ENCODE results near the gene COBL.

Gene COBL

DNA sequence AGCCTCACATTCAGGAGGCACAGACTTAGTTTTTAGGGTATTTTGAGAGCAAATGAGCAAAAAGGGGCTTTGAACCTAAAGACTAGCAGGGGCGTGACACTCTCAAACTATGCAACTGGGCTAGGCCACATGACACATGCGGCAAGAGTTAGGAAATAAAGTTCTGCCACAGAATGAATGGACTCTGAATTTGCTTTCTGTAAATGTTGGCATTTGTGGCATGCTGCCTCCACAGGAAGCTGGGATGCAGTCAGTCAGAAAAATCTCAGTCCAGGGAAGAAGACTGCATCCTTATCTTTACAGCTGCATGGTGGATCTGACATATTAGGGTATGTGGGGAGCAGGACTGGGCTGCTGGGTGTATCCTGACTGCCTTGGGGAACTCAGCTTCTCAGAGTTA is 181.0 kb downstream of the COBL start:
- no peak for DNase-seq

GRCh38 chr7:51134013-51134441 is 182.6 kb downstream of the COBL start:
- no peak for DNase-seq

GRCh38 chr7:51132661-51133060 is 183.9 kb downstream of the COBL start:
- DNase-seq: no peak

- no peak for DNase-seq
Measured at GRCh38 chr7:51129527-51130472, 186.8 kb downstream of the COBL start.

- DNase-seq: no peak
Measured at GRCh38 chr7:51128545-51129435, 187.8 kb downstream of the COBL start.

DNA sequence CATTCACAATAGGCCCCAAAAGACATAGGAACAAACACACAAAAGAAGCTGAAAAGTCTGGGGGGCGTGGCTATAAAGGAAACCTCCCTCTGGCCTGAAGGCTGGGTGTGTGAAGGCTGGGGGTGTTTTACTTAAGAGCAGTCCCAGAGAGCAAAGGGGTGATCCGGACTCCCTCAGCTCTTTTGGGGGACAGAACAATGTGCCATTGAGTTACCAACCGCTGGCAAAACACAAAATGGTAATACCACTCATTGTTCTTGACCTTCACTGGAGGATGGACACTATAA is 189.0 kb downstream of the COBL start:
- no peak for DNase-seq

DNA sequence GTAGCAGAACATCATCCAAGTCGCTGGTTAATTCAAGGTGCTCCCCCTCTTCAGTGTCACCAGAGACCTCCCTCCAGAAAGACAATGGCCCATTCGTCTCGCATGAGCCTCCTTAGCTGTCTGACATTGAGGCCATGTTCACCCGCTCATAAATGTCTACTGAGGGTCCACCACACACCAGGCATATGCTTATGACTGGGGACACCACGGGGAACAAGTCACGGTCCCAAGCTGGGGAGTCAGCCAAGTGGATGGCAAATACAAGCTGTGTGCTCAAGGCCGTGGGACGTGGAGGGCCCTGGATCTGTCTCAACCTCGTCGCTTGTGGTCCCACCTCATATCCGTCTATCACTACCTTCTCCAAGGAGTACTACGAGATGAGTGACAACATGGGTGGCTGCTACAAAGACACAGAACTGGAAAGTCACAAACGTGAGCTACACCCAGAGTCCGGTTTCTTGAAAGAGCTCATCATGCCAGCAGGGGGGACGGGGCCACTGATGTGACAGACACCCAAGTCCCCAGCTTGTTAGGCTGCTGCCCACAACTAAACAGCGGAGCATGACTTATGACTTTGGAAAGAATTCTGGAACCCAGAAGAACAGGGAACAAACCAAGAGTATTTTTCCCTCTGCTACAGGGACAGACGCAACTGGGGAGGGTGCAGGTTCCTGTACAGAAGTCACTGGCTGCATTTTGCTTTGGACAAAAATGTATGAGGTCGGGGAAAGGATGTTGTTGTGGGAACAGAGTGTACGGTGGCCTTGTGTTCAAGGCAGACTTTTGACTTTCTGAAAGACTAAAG is 189.6 kb downstream of the COBL start:
- DNase-seq: no peak

- no peak for DNase-seq
Measured at GRCh38 chr7:51126324-51126723, 190.3 kb downstream of the COBL start.

GRCh38 chr7:51124321-51124720 is 192.3 kb downstream of the COBL start:
- no peak for DNase-seq

- DNase-seq: no peak
Measured at GRCh38 chr7:51123322-51124019, 193.1 kb downstream of the COBL start.

DNA sequence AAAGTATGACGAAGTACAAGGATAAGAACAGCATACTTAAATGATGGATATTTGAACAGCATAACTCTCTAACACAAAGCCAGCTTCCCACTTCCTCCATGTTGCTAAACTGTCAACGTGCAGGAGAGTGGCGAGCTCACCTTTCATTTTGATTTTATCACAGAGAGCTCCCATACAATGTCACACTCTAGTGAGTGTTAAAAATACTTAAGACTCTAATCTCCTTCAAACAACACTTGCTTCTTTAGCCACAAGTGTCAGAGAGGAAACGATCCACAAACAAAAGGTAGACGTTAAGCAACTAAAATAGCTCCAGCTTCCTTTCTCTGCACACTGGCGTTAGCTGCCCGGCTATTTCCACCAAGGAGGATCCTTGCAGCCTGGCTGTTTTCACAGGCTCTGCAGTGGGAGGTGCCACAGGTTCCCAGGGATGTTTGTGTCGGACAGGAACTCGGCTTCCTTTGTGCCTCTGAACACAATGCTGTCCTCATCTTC is 194.6 kb downstream of the COBL start:
- no peak for DNase-seq

GRCh38 chr7:51121036-51121790 is 195.4 kb downstream of the COBL start:
- DNase-seq: no peak

DNA sequence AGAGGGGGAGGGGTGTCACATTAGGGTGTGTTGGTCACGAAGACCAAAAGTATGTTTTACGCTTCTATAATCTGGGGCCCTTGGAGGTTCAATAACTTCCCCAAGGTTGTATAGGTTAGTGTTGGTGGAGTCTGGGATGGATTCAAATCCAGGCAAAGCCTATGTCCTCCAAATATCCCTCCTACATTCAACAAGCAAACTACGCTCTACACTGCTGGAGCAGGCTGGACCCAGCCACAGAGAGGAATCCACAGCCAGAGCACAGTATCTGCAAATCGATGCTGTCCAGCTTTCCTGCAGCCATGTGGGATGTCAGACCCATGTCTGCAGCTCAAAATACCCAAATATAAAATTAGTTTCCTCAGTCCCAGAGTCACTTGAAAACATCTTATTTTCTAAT is 198.0 kb downstream of the COBL start:
- DNase-seq: no peak

DNA sequence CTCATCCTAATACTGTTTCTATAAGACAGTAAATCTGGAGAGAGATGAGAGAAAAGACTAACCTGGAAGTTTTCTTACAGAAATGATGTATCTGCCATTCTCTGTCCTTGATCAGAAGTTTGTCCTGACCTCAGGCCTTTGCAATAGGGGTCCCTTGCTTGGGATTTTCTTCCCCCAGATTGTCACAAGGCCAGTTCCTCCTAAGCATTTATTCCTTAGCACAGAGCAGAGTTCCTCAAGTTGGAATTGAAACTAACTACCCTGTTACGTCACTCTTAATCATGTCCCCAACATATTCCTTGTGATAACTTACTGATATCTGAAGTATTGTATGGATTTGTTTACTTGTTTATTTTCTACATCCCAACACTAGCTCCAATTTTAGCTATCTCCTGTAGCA is 202.1 kb downstream of the COBL start:
- no peak for DNase-seq

- no peak for DNase-seq
Measured at GRCh38 chr7:51113962-51114361, 202.6 kb downstream of the COBL start.

GRCh38 chr7:51113560-51113959 is 203.0 kb downstream of the COBL start:
- no peak for DNase-seq

DNA sequence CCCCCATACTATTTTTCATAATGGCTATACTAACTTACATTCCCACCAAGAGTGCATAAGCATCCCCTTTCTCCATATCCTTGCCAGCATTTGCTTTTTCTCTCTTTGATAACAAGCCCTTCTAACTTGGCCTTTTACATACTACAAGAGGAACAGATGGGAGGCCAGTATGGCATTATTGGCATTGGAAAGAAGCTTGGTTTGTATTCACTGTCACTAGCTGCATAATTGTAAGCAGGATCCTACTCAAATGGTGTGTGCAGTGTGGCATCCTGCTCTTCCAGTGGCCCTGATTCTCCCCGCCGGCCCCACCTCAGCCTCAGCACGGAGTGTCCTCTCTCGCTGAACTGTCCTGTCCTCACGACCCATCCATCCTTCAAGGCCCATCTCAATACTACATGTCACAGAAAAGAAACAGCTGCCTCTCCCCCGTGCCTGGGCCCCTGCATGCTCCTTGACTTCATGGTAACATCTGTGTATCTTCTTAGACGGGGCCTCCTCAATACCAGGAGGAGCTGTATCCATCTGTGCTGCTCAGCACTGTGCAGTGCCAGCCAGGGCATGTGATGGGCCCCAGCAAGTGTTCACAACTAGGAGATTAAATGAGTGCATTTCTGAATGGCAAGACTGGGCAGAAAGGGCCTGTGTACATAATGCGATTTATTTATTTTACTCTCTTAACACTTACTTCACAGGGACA is 205.2 kb downstream of the COBL start:
- no peak for DNase-seq

DNA sequence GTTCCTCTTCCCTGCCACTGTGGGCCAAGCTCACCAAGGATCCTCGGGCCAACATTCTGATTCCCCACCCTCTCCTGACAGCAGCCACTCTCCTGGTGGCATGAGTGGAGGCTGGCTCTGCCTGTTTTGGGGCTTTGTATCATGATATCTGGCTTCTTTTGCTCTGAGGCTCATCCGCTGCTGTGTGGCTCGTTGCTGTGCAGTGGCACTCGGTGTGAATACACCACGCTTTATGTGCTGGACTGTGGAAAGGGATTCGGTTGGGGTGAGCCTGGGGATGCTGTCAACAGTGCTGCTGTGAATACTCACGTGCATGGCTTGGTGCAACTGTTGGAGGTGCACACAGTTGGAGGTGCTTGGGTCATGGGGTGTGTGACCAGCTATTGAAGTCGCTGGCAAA is 208.5 kb downstream of the COBL start:
- no peak for DNase-seq

DNA sequence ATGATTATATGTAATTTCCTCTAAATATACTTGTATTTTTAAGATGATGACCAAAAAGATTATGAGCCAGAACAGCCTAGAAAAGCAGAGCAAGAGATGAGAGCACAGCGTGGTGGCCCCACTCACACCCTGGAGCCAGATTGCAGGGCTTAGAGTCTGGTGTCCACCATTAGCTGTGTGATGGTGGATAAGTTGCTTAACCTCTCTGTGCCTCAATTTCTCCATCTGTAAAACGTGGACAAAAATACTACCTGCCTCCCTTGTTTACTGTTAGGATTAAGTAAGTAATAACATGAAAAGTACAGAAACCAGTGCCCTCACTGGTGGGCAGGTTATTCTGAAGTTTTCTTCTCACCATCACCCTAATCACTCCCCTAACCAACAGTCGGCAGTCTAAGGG is 212.3 kb downstream of the COBL start:
- no peak for DNase-seq

- DNase-seq: no peak
Measured at GRCh38 chr7:51103718-51104117, 212.9 kb downstream of the COBL start.

DNA sequence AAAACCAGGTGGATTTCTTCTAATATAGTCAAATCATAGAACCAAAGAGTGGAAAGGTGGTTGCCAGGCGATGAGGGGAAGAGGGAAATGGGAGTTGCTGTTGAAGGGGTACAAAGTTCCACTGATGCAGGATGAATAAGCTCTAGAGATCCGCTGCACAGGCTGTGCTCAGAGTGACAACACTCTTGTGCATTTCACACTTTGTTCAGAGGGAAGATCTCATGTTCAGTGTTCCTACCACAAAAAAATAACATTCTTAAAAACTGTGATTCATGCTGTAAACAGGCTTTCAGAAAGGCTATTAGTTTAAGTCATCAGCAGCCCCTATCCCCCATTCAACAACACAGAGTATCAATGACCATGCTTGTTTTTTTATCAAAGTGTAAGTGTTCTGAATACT is 213.8 kb downstream of the COBL start:
- no peak for DNase-seq
